B cell (primary cell): ENCODE data around the gene PLEKHG4.

Experiments used
- EZH2 ChIP-seq: IDR thresholded peaks from 2 replicates; pipeline ENCODE4 v1.6.1; 2012; ENCODE audit warnings: borderline replicate concordance, low read depth, mild to moderate bottlenecking, moderate library complexity, low read length; ENCODE audit not compliant: insufficient read depth, poor library complexity, severe bottlenecking
- TF ChIP-seq, protein P1 (sequence below): fragments of 200-600 bp; IDR thresholded peaks from one replicate; pipeline ENCODE4 v1.8.0; 2022; ENCODE audit warnings: antibody characterized with exemption, mild to moderate bottlenecking

DNA sequence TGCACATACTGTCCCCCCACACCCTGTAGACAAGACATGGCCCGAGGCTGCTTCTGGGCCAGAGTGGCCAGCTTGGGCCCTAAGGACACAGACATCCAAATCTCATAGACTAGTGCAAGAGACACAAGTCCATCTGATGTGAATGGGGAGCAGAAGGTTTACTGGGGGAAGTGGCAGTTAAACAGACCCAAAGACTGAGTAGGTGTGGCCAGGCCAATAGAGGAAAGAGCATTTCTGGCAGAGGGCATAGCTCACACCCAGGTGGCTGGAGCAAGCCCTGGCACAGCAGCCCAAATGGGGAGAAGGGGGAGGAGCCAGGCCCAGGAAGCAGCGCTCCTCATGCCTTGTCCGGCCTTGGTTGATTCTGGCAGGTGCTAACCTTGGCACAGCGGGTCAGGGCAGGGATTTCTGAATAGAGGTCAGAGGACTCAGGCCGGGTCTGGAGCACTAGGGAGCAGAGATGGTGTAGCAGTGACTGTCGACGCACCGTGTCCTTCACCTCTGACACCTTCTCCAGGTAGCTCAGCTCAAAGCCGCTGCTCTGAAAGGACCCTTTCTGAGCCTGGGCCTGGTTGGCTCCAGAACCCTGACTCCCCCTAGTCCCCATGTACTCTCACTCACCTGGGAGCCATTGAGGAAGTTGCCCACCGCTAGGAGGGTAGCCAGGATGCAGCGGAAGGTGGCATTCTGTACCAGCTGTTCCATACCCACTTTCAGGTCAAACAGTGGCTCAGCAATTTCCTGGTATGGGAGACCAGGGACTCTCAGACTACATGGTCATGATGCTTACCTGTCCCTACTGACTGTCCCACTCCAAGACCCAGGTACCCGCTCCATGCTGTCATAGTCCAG, 48.3 kb upstream of the PLEKHG4 start:
- no peak for TF ChIP-seq EZH2
- TF ChIP-seq, protein P1, sequence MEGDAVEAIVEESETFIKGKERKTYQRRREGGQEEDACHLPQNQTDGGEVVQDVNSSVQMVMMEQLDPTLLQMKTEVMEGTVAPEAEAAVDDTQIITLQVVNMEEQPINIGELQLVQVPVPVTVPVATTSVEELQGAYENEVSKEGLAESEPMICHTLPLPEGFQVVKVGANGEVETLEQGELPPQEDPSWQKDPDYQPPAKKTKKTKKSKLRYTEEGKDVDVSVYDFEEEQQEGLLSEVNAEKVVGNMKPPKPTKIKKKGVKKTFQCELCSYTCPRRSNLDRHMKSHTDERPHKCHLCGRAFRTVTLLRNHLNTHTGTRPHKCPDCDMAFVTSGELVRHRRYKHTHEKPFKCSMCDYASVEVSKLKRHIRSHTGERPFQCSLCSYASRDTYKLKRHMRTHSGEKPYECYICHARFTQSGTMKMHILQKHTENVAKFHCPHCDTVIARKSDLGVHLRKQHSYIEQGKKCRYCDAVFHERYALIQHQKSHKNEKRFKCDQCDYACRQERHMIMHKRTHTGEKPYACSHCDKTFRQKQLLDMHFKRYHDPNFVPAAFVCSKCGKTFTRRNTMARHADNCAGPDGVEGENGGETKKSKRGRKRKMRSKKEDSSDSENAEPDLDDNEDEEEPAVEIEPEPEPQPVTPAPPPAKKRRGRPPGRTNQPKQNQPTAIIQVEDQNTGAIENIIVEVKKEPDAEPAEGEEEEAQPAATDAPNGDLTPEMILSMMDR, result no peak
